H1 (cell line): Measurements from ENCODE around the gene JOSD1. TPM values are rescaled to one million over a fixed set of nuclear protein-coding genes. Genes with fewer than 3 reads are reported as not detected.

ENCODE experiments used
- CTCF ChIA-PET: fragments of 300-600 bp; sonication (Branson Sonifier 250); formaldehyde crosslinking; loops from one replicate; lab custom pipeline; 2021; ENCODE audit not compliant: partially characterized antibody; lab: Charles Lee
- POLR2A ChIA-PET: fragments of 300-600 bp; sonication (Branson Sonifier 250); formaldehyde crosslinking; loops from one replicate; lab custom pipeline; 2021; ENCODE audit warnings: inconsistent platforms; ENCODE audit not compliant: partially characterized antibody; lab: Charles Lee
- DNase-seq, 2 experiments: peaks; one replicate each; pipeline versions ENCODE4 v3.0.0 to v3.0.0-alpha.2; 2010 to 2022; ENCODE audit warnings: low spot score in 2 of 2, low read depth in 1 of 2, mixed read lengths in 1 of 2
- FAIRE-seq: peaks from 2 replicates; lab custom pipeline; 2011; peaks lifted over from hg19 to GRCh38; lab: Jason Lieb, UNC
- H2AFZ ChIP-seq: 2 replicates; pipeline ENCODE4 v1.8.1; 2012; ENCODE audit warnings: low read length, inconsistent platforms
- H2AK5ac ChIP-seq: 2 replicates; pipeline ENCODE4 v1.6.1; 2013; ENCODE audit warnings: low read depth, low read length
- H2BK120ac ChIP-seq: replicated peaks from 2 replicates; pipeline ENCODE3; 2013; ENCODE audit warnings: low read depth, low read length, inconsistent platforms
- H2BK12ac ChIP-seq: 2 replicates; pipeline ENCODE4 v1.6.1; 2013; ENCODE audit warnings: low read depth, low read length
- H2BK15ac ChIP-seq: 2 replicates; pipeline ENCODE4 v1.6.1; 2013; ENCODE audit warnings: low read length
- H2BK20ac ChIP-seq: 2 replicates; pipeline ENCODE4 v1.6.1; 2013; ENCODE audit warnings: low read length
- H2BK5ac ChIP-seq: 2 replicates; pipeline ENCODE4 v1.6.1; 2013; ENCODE audit warnings: low read depth, low read length
- H3K14ac ChIP-seq: 2 replicates; pipeline ENCODE4 v1.6.1; 2013; ENCODE audit warnings: inconsistent platforms; ENCODE audit not compliant: insufficient read length
- H3K18ac ChIP-seq: 2 replicates; pipeline ENCODE4 v1.6.1; 2013; ENCODE audit warnings: low read length; ENCODE audit errors: extremely low read depth
- H3K23ac ChIP-seq: 2 replicates; pipeline ENCODE4 v1.6.1; 2013; ENCODE audit warnings: inconsistent platforms; ENCODE audit not compliant: insufficient read length
- H3K23me2 ChIP-seq: 2 replicates; pipeline ENCODE4 v1.6.1; 2013; ENCODE audit warnings: low read depth, low read length
- H3K27ac ChIP-seq: 2 replicates; pipeline ENCODE4 v1.6.1; 2011; ENCODE audit warnings: low read depth, low read length, inconsistent platforms
- H3K27me3 ChIP-seq, 4 experiments: replicated peaks in 1 of 4; 1 replicate in 1 of 4; 2 replicates in 3 of 4; pipeline versions ENCODE4 v1.6.1 to v1.8.1; 2011 to 2013; ENCODE audit warnings: low read length in 3 of 4, mild to moderate bottlenecking in 3 of 4, inconsistent platforms in 2 of 4, mixed read lengths in 2 of 4, moderate library complexity in 1 of 4; ENCODE audit not compliant: control insufficient read depth in 3 of 4, insufficient read depth in 3 of 4; ENCODE audit errors: extremely low read depth in 1 of 4
- H3K36me3 ChIP-seq, 4 experiments: 2 replicates each; pipeline versions ENCODE4 v1.6.1 to v1.8.1; 2011 to 2013; ENCODE audit warnings: mild to moderate bottlenecking in 4 of 4, low read length in 3 of 4, moderate library complexity in 2 of 4, control low read depth in 1 of 4, inconsistent platforms in 1 of 4; ENCODE audit not compliant: insufficient read depth in 4 of 4, control insufficient read depth in 2 of 4
- H3K4ac ChIP-seq: replicated peaks from 2 replicates; pipeline ENCODE3; 2013; ENCODE audit warnings: low read length, low read depth, mixed read lengths, inconsistent platforms; ENCODE audit not compliant: insufficient read length
- H3K4me1 ChIP-seq, 4 experiments: replicated peaks in 1 of 4; 1 replicate in 1 of 4; 2 replicates in 3 of 4; pipeline versions ENCODE4 v1.6.1 to v1.8.1; 2011 to 2013; ENCODE audit warnings: low read length in 3 of 4, inconsistent platforms in 2 of 4, mixed read lengths in 1 of 4; ENCODE audit not compliant: insufficient read depth in 4 of 4, control insufficient read depth in 3 of 4
- H3K4me2 ChIP-seq, 2 experiments: 2 replicates each; pipeline versions ENCODE4 v1.6.1 to v1.8.1; 2011 to 2013; ENCODE audit warnings: low read depth in 2 of 2, low read length in 2 of 2, control low read depth in 1 of 2, inconsistent platforms in 1 of 2, mild to moderate bottlenecking in 1 of 2; ENCODE audit not compliant: insufficient read depth in 1 of 2
- H3K4me3 ChIP-seq, 4 experiments: fragments of 200-600, 300-600 bp in 1 of 4; sonication (generic), shearing (Covaris generic), sonication (Bioruptor Twin) in 1 of 4; 2 replicates each; pipeline versions ENCODE4 v1.5.1 to v1.8.1; 2011 to 2016; ENCODE audit warnings: low read length in 4 of 4, low read depth in 3 of 4, control low read depth in 2 of 4, inconsistent platforms in 2 of 4, mild to moderate bottlenecking in 2 of 4, mixed read lengths in 1 of 4, moderate library complexity in 1 of 4; ENCODE audit not compliant: insufficient read depth in 2 of 4; ENCODE audit errors: extremely low read depth in 1 of 4
- H3K56ac ChIP-seq: replicated peaks from 2 replicates; pipeline ENCODE3; 2013; ENCODE audit warnings: low read depth, mild to moderate bottlenecking, mixed read lengths, low read length, inconsistent platforms; ENCODE audit not compliant: insufficient read length
- H3K79me1 ChIP-seq: 2 replicates; pipeline ENCODE4 v1.6.1; 2013; ENCODE audit warnings: low read depth, low read length, control low read depth
- H3K79me2 ChIP-seq, 2 experiments: 2 replicates each; pipeline versions ENCODE4 v1.6.1 to v1.8.1; 2012 to 2013; ENCODE audit warnings: low read length in 2 of 2, mild to moderate bottlenecking in 2 of 2, inconsistent platforms in 1 of 2; ENCODE audit not compliant: insufficient read depth in 2 of 2, control insufficient read depth in 1 of 2
- H3K9ac ChIP-seq, 4 experiments: replicated peaks in 1 of 4; 1 replicate in 1 of 4; 2 replicates in 3 of 4; pipeline versions ENCODE4 v1.6.1 to v1.8.1; 2011 to 2013; ENCODE audit warnings: low read depth in 3 of 4, low read length in 3 of 4, control low read depth in 2 of 4, mild to moderate bottlenecking in 2 of 4, moderate library complexity in 2 of 4, inconsistent platforms in 1 of 4; ENCODE audit errors: extremely low read depth in 1 of 4
- H3K9me3 ChIP-seq, 2 experiments: 2 replicates each; pipeline versions ENCODE4 v1.6.1 to v1.8.1; 2012 to 2013; ENCODE audit warnings: mild to moderate bottlenecking in 2 of 2, moderate library complexity in 2 of 2, control low read depth in 1 of 2, inconsistent platforms in 1 of 2, low read depth in 1 of 2, low read length in 1 of 2, mixed read lengths in 1 of 2; ENCODE audit not compliant: insufficient read depth in 2 of 2
- H4K20me1 ChIP-seq, 2 experiments: replicated peaks in 1 of 2; 2 replicates each; pipeline versions ENCODE3 to v1.8.1; 2011 to 2013; ENCODE audit warnings: inconsistent platforms in 2 of 2, low read length in 2 of 2, mild to moderate bottlenecking in 1 of 2; ENCODE audit not compliant: insufficient read depth in 2 of 2, control insufficient read depth in 1 of 2
- H4K5ac ChIP-seq: 2 replicates; pipeline ENCODE4 v1.6.1; 2013; ENCODE audit warnings: low read length, low read depth, mixed read lengths, inconsistent platforms; ENCODE audit not compliant: insufficient read length
- H4K8ac ChIP-seq: 2 replicates; pipeline ENCODE4 v1.8.0; 2013; ENCODE audit warnings: mild to moderate bottlenecking, moderate library complexity, low read length, inconsistent platforms; ENCODE audit not compliant: insufficient read depth; ENCODE audit errors: extremely low read depth
- H4K91ac ChIP-seq: replicated peaks from 2 replicates; pipeline ENCODE3; 2013; ENCODE audit warnings: low read length, mixed read lengths, inconsistent platforms; ENCODE audit not compliant: insufficient read length
- EP300 ChIP-seq, 2 experiments: IDR thresholded peaks; 1 replicate in 1 of 2; 2 replicates in 1 of 2; pipeline ENCODE4 v1.6.1; 2011 to 2012; ENCODE audit warnings: low read depth in 2 of 2, low read length in 2 of 2, mild to moderate bottlenecking in 2 of 2, borderline replicate concordance in 1 of 2, inconsistent platforms in 1 of 2, moderate library complexity in 1 of 2
- HDAC6 ChIP-seq: IDR thresholded peaks from one replicate; pipeline ENCODE4 v1.7.1; 2012; ENCODE audit warnings: low read depth, mild to moderate bottlenecking, inconsistent platforms, low read length, moderate library complexity
- KDM5A ChIP-seq: fragments of 200-600 bp; IDR thresholded peaks from 2 replicates; pipeline ENCODE4 v1.7.1; 2012; ENCODE audit warnings: mild to moderate bottlenecking, low read length, inconsistent platforms, mixed read lengths
- POLR2AphosphoS5 ChIP-seq: IDR thresholded peaks from 2 replicates; pipeline ENCODE4 v1.6.1; 2011; ENCODE audit warnings: low read depth, low read length
- SIX5 ChIP-seq: IDR thresholded peaks from 2 replicates; pipeline ENCODE4 v1.6.1; 2011; ENCODE audit warnings: mild to moderate bottlenecking, low read depth, low read length
- SP4 ChIP-seq: IDR thresholded peaks from 2 replicates; pipeline ENCODE4 v1.6.1; 2012; ENCODE audit warnings: low read length, inconsistent platforms
- WGBS, 2 experiments: shearing (Covaris generic) in 1 of 2; methylation state at CpG; one replicate each; pipeline versions ENCODE4 v1.1.6 to v1.1.7; 2013 to 2015; ENCODE audit warnings: low lambda C conversion rate in 2 of 2, mixed read lengths in 2 of 2, inconsistent platforms in 1 of 2, low coverage in 1 of 2, missing lambda C conversion rate in 1 of 2; ENCODE audit not compliant: insufficient replicate concordance in 2 of 2, insufficient coverage in 1 of 2, insufficient read length in 1 of 2; ENCODE audit errors: extremely low coverage in 1 of 2, missing lambda C conversion rate in 1 of 2; 5-methylcytosine and 5-hydroxymethylcytosine counted together
- polyA plus RNA-seq, 7 experiments: library from polyadenylated mRNA; depleted of rRNA in 3 of 7; stranded (reverse) in 5 of 7; unstranded in 2 of 7; fragments of >200 nt in 5 of 7; fragments of 200-250 nt in 2 of 7; gene quantifications; 1 replicate in 5 of 7; 2 replicates in 1 of 7; 4 replicates in 1 of 7; pipeline versions ENCODE4 v1.2.1 to v1.2.3, GENCODE V29; 2011 to 2013; ENCODE audit warnings: missing spikeins in 2 of 7, mixed read lengths in 2 of 7
- total RNA-seq: library from RNA; stranded (reverse); fragmentation: NEBNext Ultra II Directional; extraction: Animal tissue kit (Norgen Biotek cat#: 25700); gene quantifications from 2 replicates; pipeline ENCODE4 v1.2.1, GENCODE V29; 2021
- TF ChIP-seq, protein P1 (sequence below): IDR thresholded peaks from 2 replicates; pipeline ENCODE4 v1.6.1; 2012; ENCODE audit warnings: inconsistent platforms

Gene JOSD1
- total and polyA plus RNA-seq, 2 of the 8 experiments (the other 6 are each of a cell fraction or from before 2014, with no cell fraction given), result 18.4 to 20.2 TPM

GRCh38 chr22:38707984-38708383 is 7.2 kb upstream of the JOSD1 start:
- Histone ChIP-seq H2BK20ac (no peak overlapping the region), H3K4me1 (peaks cover 9 to 20% (median 15%) of the 10 kb centered on the region in 4 experiments; a peak in 6 of 7 replicates), H2BK12ac (no peak overlapping the region), H3K4me3 (no peak overlapping the region), H3K4ac (no peak overlapping the region), H2BK5ac (no peak overlapping the region), H3K56ac (no peak overlapping the region), H2AK5ac (no peak overlapping the region), H2BK120ac (no peak overlapping the region), H3K79me2 (peaks cover 28 to 69% of the 10 kb centered on the region in 2 experiments), H3K79me1 (peaks cover 7% of the 10 kb centered on the region), H3K27me3 (no peaks in the 10 kb centered on the region), H2AFZ (no peak overlapping the region), H3K9me3 (no peaks in the 10 kb centered on the region), H3K4me2 (peak overlapping the region in 1 of 2 experiments; percentile 88; a peak in 1 of 4 replicates), H3K36me3 (peaks cover 0 to 17% (median 6%) of the 10 kb centered on the region in 4 experiments; a peak in 4 of 8 replicates), H4K20me1 (peaks cover 19 to 21% of the 10 kb centered on the region in 2 experiments), H4K8ac (no peak overlapping the region), H3K14ac (no peak overlapping the region), H4K5ac (no peak overlapping the region), H3K18ac (no peak overlapping the region), H3K9ac (no peak overlapping the region), H4K91ac (no peak overlapping the region), H3K27ac (no peak overlapping the region), H3K23me2 (peaks cover 7% of the 10 kb centered on the region), H2BK15ac (no peak overlapping the region), H3K23ac (no peak overlapping the region)
- no peak for DNase-seq
- POLR2A ChIA-PET, result interaction anchor here (0.7 to 5.6 kb wide), 6 partner anchors 8 to 37 kb away, joined by 3 to 39 read pairs (median 4); partner anchors contain the start of gene TOMM22
- CTCF ChIA-PET, result interaction anchor here (0.6 to 3.3 kb wide), 7 partner anchors 11 to 220 kb away, joined by 3 to 19 read pairs (median 4); partner anchors contain the start of gene TOMM22
- FAIRE-seq, result no peak
- 94% methylated on average over 3 of the region's 3 CpGs; no CpG with 5 or more reads in 1 of the 2 experiments for WGBS, 2 experiments
- TF ChIP-seq SIX5 (no peak), KDM5A (no peak), SP4 (no peak), HDAC6 (no peak), EP300 (IDR thresholded peaks at IDR 0.05; ENCODE audit: borderline replicate concordance in 1 of 2, low read depth in 2 of 2, low read length in 2 of 2) (no peak), POLR2AphosphoS5 (no peak)
- TF ChIP-seq, protein P1, sequence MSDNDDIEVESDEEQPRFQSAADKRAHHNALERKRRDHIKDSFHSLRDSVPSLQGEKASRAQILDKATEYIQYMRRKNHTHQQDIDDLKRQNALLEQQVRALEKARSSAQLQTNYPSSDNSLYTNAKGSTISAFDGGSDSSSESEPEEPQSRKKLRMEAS, result no peak
